Measurements from ENCODE around the gene MFN1. TPM values are rescaled to one million over a fixed set of nuclear protein-coding genes. Genes with fewer than 3 reads are reported as not detected.

The MFN1 gene
- total and polyA plus RNA-seq, 2 of the 13 experiments (the other 11 are each of a cell fraction or from before 2014, with no cell fraction given): 25.2 to 37.5 TPM

GRCh38 chr3:179323197-179324110, 24.1 kb upstream of the MFN1 start (continued):
- TF ChIP-seq TBX3 (IDR thresholded peaks at IDR 0.05; ENCODE audit: borderline replicate concordance): no peak
- 0 out of 2 replicates have a peak, but pooled peaks have one; percentile 40 for TF ChIP-seq ZNF350 (CRISPR knock-in tag; IDR thresholded peaks at IDR 0.05; ENCODE audit: borderline replicate concordance, low read depth)
- no peak for TF ChIP-seq ZNF34 (CRISPR knock-in tag; IDR thresholded peaks at IDR 0.05; ENCODE audit: borderline replicate concordance)
- no peak for TF ChIP-seq ZNF256 (CRISPR knock-in tag; conservative IDR thresholded peaks at IDR 0.05)
- TF ChIP-seq HIVEP1 (CRISPR knock-in tag; IDR thresholded peaks at IDR 0.05): no peak
- TF ChIP-seq THYN1 (CRISPR knock-in tag; IDR thresholded peaks at IDR 0.05; ENCODE audit: borderline replicate concordance, low read depth): no peak
- TF ChIP-seq EP300 (IDR thresholded peaks at IDR 0.05; ENCODE audit: low read depth in 2 of 2, low read length in 2 of 2): no peak
- TF ChIP-seq EP300 (CRISPR knock-in tag; IDR thresholded peaks at IDR 0.05; ENCODE audit: borderline replicate concordance): no peak; the same call in 1 of the 2 replicates
- TF ChIP-seq LCORL (IDR thresholded peaks at IDR 0.05): no peak
- no peak for TF ChIP-seq LCORL (CRISPR knock-in tag; IDR thresholded peaks at IDR 0.05)
- TF ChIP-seq SIX4 (CRISPR knock-in tag; IDR thresholded peaks at IDR 0.05): no peak
- no peak for TF ChIP-seq GPBP1L1 (CRISPR knock-in tag; IDR thresholded peaks at IDR 0.05)
- TF ChIP-seq DNMT1 (CRISPR knock-in tag; IDR thresholded peaks at IDR 0.05): no peak
- TF ChIP-seq GZF1 (CRISPR knock-in tag; IDR thresholded peaks at IDR 0.05): no peak
- no peak for TF ChIP-seq SRSF9 (IDR thresholded peaks at IDR 0.05; ENCODE audit: borderline replicate concordance, insufficient read depth, low read depth, low read length, poor library complexity, severe bottlenecking)
- no peak; the same call in 1 of the 2 replicates for TF ChIP-seq ARHGAP35 (CRISPR knock-in tag; IDR thresholded peaks at IDR 0.05; ENCODE audit: borderline replicate concordance)
- TF ChIP-seq ZBED4 (CRISPR knock-in tag; IDR thresholded peaks at IDR 0.05; ENCODE audit: borderline replicate concordance): no peak
- no peak for TF ChIP-seq ZNF550 (CRISPR knock-in tag; IDR thresholded peaks at IDR 0.05; ENCODE audit: borderline replicate concordance)
- no peak for TF ChIP-seq MED13 (CRISPR knock-in tag; IDR thresholded peaks at IDR 0.05)
- TF ChIP-seq ZNF720 (CRISPR knock-in tag; IDR thresholded peaks at IDR 0.05): no peak
- no peak for TF ChIP-seq ZNF577 (CRISPR knock-in tag; IDR thresholded peaks at IDR 0.05; ENCODE audit: borderline replicate concordance, low read depth)
- TF ChIP-seq THRA (CRISPR knock-in tag; IDR thresholded peaks at IDR 0.05; ENCODE audit: borderline replicate concordance): no peak
- no peak for TF ChIP-seq MTA1 (CRISPR knock-in tag; IDR thresholded peaks at IDR 0.05; ENCODE audit: borderline replicate concordance)
